Measurements from ENCODE around the gene TMEM120A.

- TF ChIP-seq, protein P1, sequence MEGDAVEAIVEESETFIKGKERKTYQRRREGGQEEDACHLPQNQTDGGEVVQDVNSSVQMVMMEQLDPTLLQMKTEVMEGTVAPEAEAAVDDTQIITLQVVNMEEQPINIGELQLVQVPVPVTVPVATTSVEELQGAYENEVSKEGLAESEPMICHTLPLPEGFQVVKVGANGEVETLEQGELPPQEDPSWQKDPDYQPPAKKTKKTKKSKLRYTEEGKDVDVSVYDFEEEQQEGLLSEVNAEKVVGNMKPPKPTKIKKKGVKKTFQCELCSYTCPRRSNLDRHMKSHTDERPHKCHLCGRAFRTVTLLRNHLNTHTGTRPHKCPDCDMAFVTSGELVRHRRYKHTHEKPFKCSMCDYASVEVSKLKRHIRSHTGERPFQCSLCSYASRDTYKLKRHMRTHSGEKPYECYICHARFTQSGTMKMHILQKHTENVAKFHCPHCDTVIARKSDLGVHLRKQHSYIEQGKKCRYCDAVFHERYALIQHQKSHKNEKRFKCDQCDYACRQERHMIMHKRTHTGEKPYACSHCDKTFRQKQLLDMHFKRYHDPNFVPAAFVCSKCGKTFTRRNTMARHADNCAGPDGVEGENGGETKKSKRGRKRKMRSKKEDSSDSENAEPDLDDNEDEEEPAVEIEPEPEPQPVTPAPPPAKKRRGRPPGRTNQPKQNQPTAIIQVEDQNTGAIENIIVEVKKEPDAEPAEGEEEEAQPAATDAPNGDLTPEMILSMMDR (IDR thresholded peaks at IDR 0.05) = no peak
- TF ChIP-seq POLR2A (IDR thresholded peaks at IDR 0.05) = no peak
These were observed 13.8 kb downstream of the TMEM120A start for GRCh38 chr7:75980430-75981202.
